H1 (cell line): ENCODE measurements around the gene TBX15. TPM values are rescaled to one million over a fixed set of nuclear protein-coding genes. Genes with fewer than 3 reads are reported as not detected.

Experiments
- HDAC2 ChIP-seq, 2 experiments: fragments of 300-600 bp in 1 of 2; sonication (generic) in 1 of 2; IDR thresholded peaks; 2 replicates each; pipeline ENCODE4 v1.6.1; 2011 to 2012; ENCODE audit warnings: low read depth in 2 of 2, low read length in 2 of 2, mild to moderate bottlenecking in 2 of 2, moderate library complexity in 2 of 2, borderline replicate concordance in 1 of 2, inconsistent platforms in 1 of 2
- polyA plus RNA-seq, 7 experiments: library from polyadenylated mRNA; depleted of rRNA in 3 of 7; stranded (reverse) in 5 of 7; unstranded in 2 of 7; fragments of >200 nt in 5 of 7; fragments of 200-250 nt in 2 of 7; gene quantifications; 1 replicate in 5 of 7; 2 replicates in 1 of 7; 4 replicates in 1 of 7; pipeline versions ENCODE4 v1.2.1 to v1.2.3, GENCODE V29; 2011 to 2013; ENCODE audit warnings: missing spikeins in 2 of 7, mixed read lengths in 2 of 7
- total RNA-seq: library from RNA; stranded (reverse); fragmentation: NEBNext Ultra II Directional; extraction: Animal tissue kit (Norgen Biotek cat#: 25700); gene quantifications from 2 replicates; pipeline ENCODE4 v1.2.1, GENCODE V29; 2021

TBX15 gene
- total and polyA plus RNA-seq, 2 of the 8 experiments (the other 6 are each of a cell fraction or from before 2014, with no cell fraction given) = 0.14 to 0.24 TPM

DNA sequence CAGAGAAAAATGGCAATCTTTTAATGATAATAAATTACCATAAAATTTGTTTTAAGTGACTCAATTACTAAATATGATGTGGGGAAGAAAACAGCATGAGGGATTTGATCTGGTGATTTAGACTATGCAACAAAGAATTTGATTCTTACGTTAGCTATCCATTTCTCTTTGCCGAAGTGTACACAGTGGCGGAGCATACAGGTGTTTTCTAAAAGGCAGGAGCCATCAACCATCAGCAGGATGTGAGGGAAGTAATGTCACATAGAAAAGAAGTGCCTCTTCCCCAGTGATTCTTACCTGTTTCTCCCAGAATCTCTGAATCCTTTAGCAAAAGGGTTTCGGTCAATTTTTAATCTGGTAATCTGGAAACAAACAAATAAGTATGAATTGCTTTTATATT lies 74.3 kb downstream of the TBX15 start (continued):
- no peak for TF ChIP-seq HDAC2 (IDR thresholded peaks at IDR 0.05; ENCODE audit: borderline replicate concordance in 1 of 2, low read depth in 2 of 2, low read length in 2 of 2)
